ENCODE measurements around the gene GPR151. TPM values are rescaled to one million over a fixed set of nuclear protein-coding genes. Genes with fewer than 3 reads are reported as not detected.

The GPR151 gene
- total and polyA plus RNA-seq, 4 donors = not detected

DNA sequence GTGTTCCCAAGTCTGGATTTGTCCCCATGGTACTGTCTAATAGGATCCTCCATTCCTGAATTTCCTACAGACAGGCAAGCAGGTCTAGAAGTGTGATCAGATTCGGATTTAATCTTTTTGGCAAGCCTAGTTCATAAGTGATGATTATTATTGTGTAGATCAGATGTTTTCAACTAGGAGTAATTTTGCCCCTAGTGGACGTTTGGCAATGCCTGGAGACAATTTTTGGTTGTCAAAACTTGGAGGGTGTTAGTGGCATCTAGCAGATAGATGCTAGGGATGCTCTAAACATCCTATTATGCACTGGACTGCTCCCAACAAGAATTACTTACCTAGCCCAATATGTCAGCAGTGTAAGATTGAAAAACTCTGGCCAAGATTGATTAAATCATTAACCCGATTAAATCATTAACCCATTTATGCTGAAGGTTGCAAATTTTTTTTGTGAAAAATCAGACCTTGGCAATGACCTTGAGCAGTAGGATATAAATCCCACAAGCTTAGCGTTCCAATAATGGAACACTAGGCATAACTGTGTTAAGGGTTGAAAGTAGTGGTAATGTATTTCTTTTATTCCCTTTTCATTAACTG lies 40.7 kb downstream of the GPR151 start:
- 80% methylated on average over 4 of the region's 4 CpGs for WGBS
- Histone ChIP-seq H3K27me3 (ENCODE audit: control insufficient read depth in 4 of 4, insufficient read depth in 4 of 4, low read length in 3 of 4) (no peaks in the 10 kb centered on the region), H3K9me3 (ENCODE audit: control insufficient read depth in 4 of 4, low read length in 3 of 4) (no peaks in the 10 kb centered on the region), H3K4me3 (ENCODE audit: low read depth in 1 of 3, low read length in 3 of 3) (no peak overlapping the region), H3K36me3 (ENCODE audit: control insufficient read depth in 4 of 4, insufficient read depth in 3 of 4, low read depth in 1 of 4, low read length in 3 of 4) (peaks cover 4 to 38% (median 31%) of the 10 kb centered on the region in 4 donors), H3K27ac (ENCODE audit: low read depth in 1 of 2, low read length in 2 of 2) (no peak overlapping the region), H3K9ac (ENCODE audit: low read depth in 1 of 2, low read length in 2 of 2) (no peak overlapping the region), H3K4me1 (ENCODE audit: control insufficient read depth in 4 of 4, insufficient read depth in 4 of 4, low read length in 3 of 4) (peaks cover 0 to 2% (median 1%) of the 10 kb centered on the region in 4 donors)
- DNase-seq (ENCODE audit: low spot score) = no peak
- no peak for TF ChIP-seq FOXA2 (IDR thresholded peaks at IDR 0.05)

GRCh38 chr5:146474065-146474464 lies 41.9 kb downstream of the GPR151 start:
- Histone ChIP-seq H3K27me3 (ENCODE audit: control insufficient read depth in 4 of 4, insufficient read depth in 4 of 4, low read length in 3 of 4) (no peaks in the 10 kb centered on the region), H3K4me3 (ENCODE audit: low read depth in 1 of 3, low read length in 3 of 3) (no peak overlapping the region), H3K9me3 (ENCODE audit: control insufficient read depth in 4 of 4, low read length in 3 of 4) (no peaks in the 10 kb centered on the region), H3K27ac (ENCODE audit: low read depth in 1 of 2, low read length in 2 of 2) (no peak overlapping the region), H3K4me1 (ENCODE audit: control insufficient read depth in 4 of 4, insufficient read depth in 4 of 4, low read length in 3 of 4) (peaks cover 0 to 2% (median 1%) of the 10 kb centered on the region in 4 donors), H3K36me3 (ENCODE audit: control insufficient read depth in 4 of 4, insufficient read depth in 3 of 4, low read depth in 1 of 4, low read length in 3 of 4) (peaks cover 4 to 41% (median 35%) of the 10 kb centered on the region in 4 donors), H3K9ac (ENCODE audit: low read depth in 1 of 2, low read length in 2 of 2) (no peak overlapping the region)
- WGBS = 92% methylated on average over 1 of the region's 1 CpG
- no peak for DNase-seq (ENCODE audit: low spot score)
- TF ChIP-seq, protein P1, sequence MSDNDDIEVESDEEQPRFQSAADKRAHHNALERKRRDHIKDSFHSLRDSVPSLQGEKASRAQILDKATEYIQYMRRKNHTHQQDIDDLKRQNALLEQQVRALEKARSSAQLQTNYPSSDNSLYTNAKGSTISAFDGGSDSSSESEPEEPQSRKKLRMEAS (IDR thresholded peaks at IDR 0.05) = no peak
- no peak for TF ChIP-seq TAF1 (conservative IDR thresholded peaks at IDR 0.05)
- no peak for TF ChIP-seq SP1 (IDR thresholded peaks at IDR 0.05)
- TF ChIP-seq RAD21 (IDR thresholded peaks at IDR 0.05) = no peak
- TF ChIP-seq CTCF (IDR thresholded peaks at IDR 0.05; ENCODE audit: low read depth, low read length, missing input control) = no peak
- TF ChIP-seq, protein P2, sequence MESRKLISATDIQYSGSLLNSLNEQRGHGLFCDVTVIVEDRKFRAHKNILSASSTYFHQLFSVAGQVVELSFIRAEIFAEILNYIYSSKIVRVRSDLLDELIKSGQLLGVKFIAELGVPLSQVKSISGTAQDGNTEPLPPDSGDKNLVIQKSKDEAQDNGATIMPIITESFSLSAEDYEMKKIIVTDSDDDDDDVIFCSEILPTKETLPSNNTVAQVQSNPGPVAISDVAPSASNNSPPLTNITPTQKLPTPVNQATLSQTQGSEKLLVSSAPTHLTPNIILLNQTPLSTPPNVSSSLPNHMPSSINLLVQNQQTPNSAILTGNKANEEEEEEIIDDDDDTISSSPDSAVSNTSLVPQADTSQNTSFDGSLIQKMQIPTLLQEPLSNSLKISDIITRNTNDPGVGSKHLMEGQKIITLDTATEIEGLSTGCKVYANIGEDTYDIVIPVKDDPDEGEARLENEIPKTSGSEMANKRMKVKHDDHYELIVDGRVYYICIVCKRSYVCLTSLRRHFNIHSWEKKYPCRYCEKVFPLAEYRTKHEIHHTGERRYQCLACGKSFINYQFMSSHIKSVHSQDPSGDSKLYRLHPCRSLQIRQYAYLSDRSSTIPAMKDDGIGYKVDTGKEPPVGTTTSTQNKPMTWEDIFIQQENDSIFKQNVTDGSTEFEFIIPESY (IDR thresholded peaks at IDR 0.05) = no peak
- no peak for TF ChIP-seq GABPA (IDR thresholded peaks at IDR 0.05 in 1 of 2, conservative IDR thresholded peaks at IDR 0.05 in 1 of 2)
- no peak for TF ChIP-seq RXRA (IDR thresholded peaks at IDR 0.05)
- TF ChIP-seq HNF4A (conservative IDR thresholded peaks at IDR 0.05) = no peak
- no peak for TF ChIP-seq YY1 (IDR thresholded peaks at IDR 0.05)
- TF ChIP-seq, protein P3, sequence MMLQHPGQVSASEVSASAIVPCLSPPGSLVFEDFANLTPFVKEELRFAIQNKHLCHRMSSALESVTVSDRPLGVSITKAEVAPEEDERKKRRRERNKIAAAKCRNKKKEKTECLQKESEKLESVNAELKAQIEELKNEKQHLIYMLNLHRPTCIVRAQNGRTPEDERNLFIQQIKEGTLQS (IDR thresholded peaks at IDR 0.05) = no peak
- TF ChIP-seq JUND (IDR thresholded peaks at IDR 0.05) = no peak
- no peak for TF ChIP-seq EGR1 (IDR thresholded peaks at IDR 0.05; ENCODE audit: low read depth in 2 of 2)

GRCh38 chr5:146467760-146468159 lies 48.2 kb downstream of the GPR151 start:
- peaks cover 2 to 54% (median 45%) of the 10 kb centered on the region in 4 donors for H3K36me3 ChIP-seq (ENCODE audit: control insufficient read depth in 4 of 4, insufficient read depth in 3 of 4, low read depth in 1 of 4, low read length in 3 of 4)
- whole genome bisulfite sequencing = 98% methylated on average over 1 of the region's 1 CpG
- no peak overlapping the region for H3K27ac ChIP-seq (ENCODE audit: low read depth in 1 of 2, low read length in 2 of 2)
- TF ChIP-seq, protein P1 (IDR thresholded peaks at IDR 0.05) = no peak
- TF ChIP-seq SP1 (IDR thresholded peaks at IDR 0.05) (no peak), NR2F2 (IDR thresholded peaks at IDR 0.05) (no peak), HNF4A (conservative IDR thresholded peaks at IDR 0.05) (no peak), FOXA1 (IDR thresholded peaks at IDR 0.05) (no peak), RAD21 (IDR thresholded peaks at IDR 0.05) (no peak), RXRA (IDR thresholded peaks at IDR 0.05) (no peak), EGR1 (IDR thresholded peaks at IDR 0.05; ENCODE audit: low read depth in 2 of 2) (no peak), FOXA2 (IDR thresholded peaks at IDR 0.05) (no peak), REST (IDR thresholded peaks at IDR 0.05) (no peak), GABPA (IDR thresholded peaks at IDR 0.05 in 1 of 2, conservative IDR thresholded peaks at IDR 0.05 in 1 of 2) (no peak)
- TF ChIP-seq, protein P2 (IDR thresholded peaks at IDR 0.05) = no peak

More at GRCh38 chr5:146467760-146468159, 48.2 kb downstream of the GPR151 start:
- H3K9ac ChIP-seq (ENCODE audit: low read depth in 1 of 2, low read length in 2 of 2) = no peak overlapping the region
- DNase-seq (ENCODE audit: low spot score) = no peak
- no peaks in the 10 kb centered on the region for H3K9me3 ChIP-seq (ENCODE audit: control insufficient read depth in 4 of 4, low read length in 3 of 4)
- no peak overlapping the region for H3K4me3 ChIP-seq (ENCODE audit: low read depth in 1 of 3, low read length in 3 of 3)
- H3K4me1 ChIP-seq (ENCODE audit: control insufficient read depth in 4 of 4, insufficient read depth in 4 of 4, low read length in 3 of 4) = no peaks in the 10 kb centered on the region
- H3K27me3 ChIP-seq (ENCODE audit: control insufficient read depth in 4 of 4, insufficient read depth in 4 of 4, low read length in 3 of 4) = no peaks in the 10 kb centered on the region

Data from liver (tissue), 9 donors.